Measurements from ENCODE around the gene COL5A2.

COL5A2 gene

DNA sequence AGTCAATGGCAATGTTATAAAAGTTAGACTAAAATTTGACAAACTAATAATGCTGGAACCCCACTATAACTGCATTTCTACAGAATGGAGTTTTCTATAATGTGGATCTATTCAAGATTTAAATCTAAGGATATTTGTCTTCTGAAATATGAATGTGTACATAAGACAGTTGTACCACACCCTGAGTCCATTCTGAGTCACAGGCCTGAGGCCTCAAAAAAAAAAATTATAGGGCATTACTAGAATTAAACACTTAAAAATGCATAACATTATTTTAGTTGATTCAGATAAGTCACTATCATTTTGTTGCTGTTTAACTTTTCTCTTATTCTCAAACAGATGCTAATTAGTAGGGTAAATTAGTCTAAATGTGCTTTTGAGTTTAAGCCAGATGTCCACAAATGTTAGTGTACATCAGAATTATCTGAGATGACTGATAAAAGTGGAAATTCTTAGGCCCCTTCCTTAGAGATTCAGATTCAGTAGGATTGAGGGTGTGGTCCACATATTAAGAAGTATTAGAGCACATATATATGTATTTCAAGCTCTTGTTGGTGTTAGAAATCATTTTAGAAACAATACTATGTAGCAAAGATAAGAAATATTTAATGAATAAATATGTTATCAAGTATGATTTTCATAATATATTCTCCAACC, 42.4 kb upstream of the COL5A2 start:
- Histone ChIP-seq H3K27me3 (ENCODE audit: low read depth, low read length) (no peaks in the 10 kb centered on the region), H3K36me3 (replicated peaks; ENCODE audit: low read depth, low read length) (no peaks in the 10 kb centered on the region), H3K9ac (ENCODE audit: low read length) (no peak overlapping the region), H3K4me2 (ENCODE audit: low read length) (no peak overlapping the region), H4K20me1 (ENCODE audit: insufficient read depth, low read length) (no peaks in the 10 kb centered on the region), H3K4me3 (ENCODE audit: low read length) (no peak overlapping the region), H2AFZ (ENCODE audit: low read depth, low read length) (no peak overlapping the region), H3K4me1 (ENCODE audit: low read length) (0 out of 2 replicates have a peak, but pooled peaks cover 4% of the 10 kb centered on the region), H3K27ac (ENCODE audit: low read length) (no peak overlapping the region), H3K9me3 (ENCODE audit: insufficient read depth, low read length) (no peaks in the 10 kb centered on the region), H3K79me2 (ENCODE audit: low read length) (no peaks in the 10 kb centered on the region)
- TF ChIP-seq, protein P1, sequence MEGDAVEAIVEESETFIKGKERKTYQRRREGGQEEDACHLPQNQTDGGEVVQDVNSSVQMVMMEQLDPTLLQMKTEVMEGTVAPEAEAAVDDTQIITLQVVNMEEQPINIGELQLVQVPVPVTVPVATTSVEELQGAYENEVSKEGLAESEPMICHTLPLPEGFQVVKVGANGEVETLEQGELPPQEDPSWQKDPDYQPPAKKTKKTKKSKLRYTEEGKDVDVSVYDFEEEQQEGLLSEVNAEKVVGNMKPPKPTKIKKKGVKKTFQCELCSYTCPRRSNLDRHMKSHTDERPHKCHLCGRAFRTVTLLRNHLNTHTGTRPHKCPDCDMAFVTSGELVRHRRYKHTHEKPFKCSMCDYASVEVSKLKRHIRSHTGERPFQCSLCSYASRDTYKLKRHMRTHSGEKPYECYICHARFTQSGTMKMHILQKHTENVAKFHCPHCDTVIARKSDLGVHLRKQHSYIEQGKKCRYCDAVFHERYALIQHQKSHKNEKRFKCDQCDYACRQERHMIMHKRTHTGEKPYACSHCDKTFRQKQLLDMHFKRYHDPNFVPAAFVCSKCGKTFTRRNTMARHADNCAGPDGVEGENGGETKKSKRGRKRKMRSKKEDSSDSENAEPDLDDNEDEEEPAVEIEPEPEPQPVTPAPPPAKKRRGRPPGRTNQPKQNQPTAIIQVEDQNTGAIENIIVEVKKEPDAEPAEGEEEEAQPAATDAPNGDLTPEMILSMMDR (IDR thresholded peaks at IDR 0.05; ENCODE audit: low read depth, low read length): no peak
- TF ChIP-seq EZH2phosphoT487 (IDR thresholded peaks at IDR 0.05; ENCODE audit: low read depth): no peak

DNA sequence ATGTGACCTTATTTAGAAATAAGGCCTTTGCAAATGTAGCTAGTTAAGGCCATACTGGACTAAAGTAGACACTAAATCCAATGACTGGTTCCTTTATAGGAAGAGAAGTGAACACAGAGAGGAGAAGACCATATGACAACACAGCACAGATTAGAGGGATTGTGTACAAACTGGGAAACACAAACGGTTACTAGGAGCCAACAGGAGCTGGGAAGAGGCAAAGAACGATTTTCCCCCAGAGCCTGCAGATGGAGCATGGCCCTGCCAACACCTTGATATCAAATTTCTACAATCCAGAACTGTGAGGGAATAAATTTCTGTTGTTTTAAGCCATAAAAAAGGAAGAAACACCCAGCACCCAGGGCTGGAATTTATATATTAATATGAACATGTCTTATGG, 38.7 kb upstream of the COL5A2 start:
- Histone ChIP-seq H4K20me1 (ENCODE audit: insufficient read depth, low read length) (no peaks in the 10 kb centered on the region), H3K4me2 (ENCODE audit: low read length) (no peak overlapping the region), H3K4me3 (ENCODE audit: low read length) (no peak overlapping the region), H3K9me3 (ENCODE audit: insufficient read depth, low read length) (no peaks in the 10 kb centered on the region), H3K4me1 (ENCODE audit: low read length) (0 out of 2 replicates have a peak, but pooled peaks cover 4% of the 10 kb centered on the region), H2AFZ (ENCODE audit: low read depth, low read length) (no peak overlapping the region; the same call in none of the 2 replicates), H3K9ac (ENCODE audit: low read length) (no peak overlapping the region), H3K27ac (ENCODE audit: low read length) (no peak overlapping the region), H3K36me3 (replicated peaks; ENCODE audit: low read depth, low read length) (no peaks in the 10 kb centered on the region), H3K27me3 (ENCODE audit: low read depth, low read length) (no peaks in the 10 kb centered on the region), H3K79me2 (ENCODE audit: low read length) (no peaks in the 10 kb centered on the region)
- no peak for TF ChIP-seq EZH2phosphoT487 (IDR thresholded peaks at IDR 0.05; ENCODE audit: low read depth)
- TF ChIP-seq, protein P1 (IDR thresholded peaks at IDR 0.05; ENCODE audit: low read depth, low read length): no peak

DNA sequence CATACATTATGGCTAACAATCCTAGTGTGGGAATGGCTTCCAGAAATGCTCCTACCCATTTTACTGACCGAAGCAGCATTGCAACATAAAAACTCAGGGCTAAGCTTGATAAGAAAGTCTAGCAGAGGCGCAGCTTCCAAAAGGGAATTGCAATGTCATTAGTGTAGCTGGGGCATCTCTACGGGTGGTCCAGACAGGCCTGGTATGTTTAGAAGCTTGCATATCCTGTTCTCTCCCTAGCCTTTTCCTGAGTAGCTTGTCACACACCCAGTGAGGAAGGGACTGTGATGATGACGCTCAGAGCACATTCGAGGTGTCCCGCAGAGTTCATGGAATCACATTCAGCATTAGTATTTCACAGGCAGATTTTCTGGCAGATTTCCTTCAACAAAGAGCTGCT, 38.0 kb upstream of the COL5A2 start:
- H3K9ac ChIP-seq (ENCODE audit: low read length): no peak overlapping the region
- no peaks in the 10 kb centered on the region for H3K79me2 ChIP-seq (ENCODE audit: low read length)
- TF ChIP-seq, protein P1 (IDR thresholded peaks at IDR 0.05; ENCODE audit: low read depth, low read length): no peak
- TF ChIP-seq EZH2phosphoT487 (IDR thresholded peaks at IDR 0.05; ENCODE audit: low read depth): no peak
- no peak overlapping the region for H3K4me3 ChIP-seq (ENCODE audit: low read length)
- no peak overlapping the region for H3K27ac ChIP-seq (ENCODE audit: low read length)
- no peaks in the 10 kb centered on the region for H3K27me3 ChIP-seq (ENCODE audit: low read depth, low read length)
- no peak overlapping the region for H3K4me2 ChIP-seq (ENCODE audit: low read length)
- H3K36me3 ChIP-seq (replicated peaks; ENCODE audit: low read depth, low read length): no peaks in the 10 kb centered on the region
- 0 out of 2 replicates have a peak, but pooled peaks cover 4% of the 10 kb centered on the region for H3K4me1 ChIP-seq (ENCODE audit: low read length)
- no peaks in the 10 kb centered on the region for H3K9me3 ChIP-seq (ENCODE audit: insufficient read depth, low read length)
- H4K20me1 ChIP-seq (ENCODE audit: insufficient read depth, low read length): no peaks in the 10 kb centered on the region
- H2AFZ ChIP-seq (ENCODE audit: low read depth, low read length): no peak overlapping the region

DNA sequence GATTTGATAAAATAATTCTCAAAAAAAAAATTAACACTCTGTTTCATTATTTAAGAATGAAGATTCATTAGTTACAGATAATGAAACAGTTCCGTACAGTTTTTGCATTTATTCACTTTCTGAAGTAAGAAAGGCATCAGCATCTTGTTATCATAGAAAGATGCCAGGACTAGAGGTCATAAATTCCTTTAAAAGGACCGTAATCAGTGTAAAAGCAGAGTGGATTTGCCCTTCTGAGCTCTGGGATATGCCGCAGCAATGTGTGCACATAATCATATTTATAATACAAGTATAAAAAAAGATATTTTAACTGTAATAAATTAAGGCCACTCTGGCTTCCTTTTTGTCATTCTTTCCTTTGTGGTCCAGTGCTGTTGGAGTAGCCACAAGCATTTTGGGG, 37.5 kb upstream of the COL5A2 start:
- H2AFZ ChIP-seq (ENCODE audit: low read depth, low read length): no peak overlapping the region
- H3K9ac ChIP-seq (ENCODE audit: low read length): no peak overlapping the region

More for the DNA sequence above, 37.5 kb upstream of the COL5A2 start:
- Histone ChIP-seq H3K79me2 (ENCODE audit: low read length) (no peaks in the 10 kb centered on the region), H3K36me3 (replicated peaks; ENCODE audit: low read depth, low read length) (no peaks in the 10 kb centered on the region), H3K4me3 (ENCODE audit: low read length) (no peak overlapping the region), H3K4me2 (ENCODE audit: low read length) (no peak overlapping the region), H3K4me1 (ENCODE audit: low read length) (0 out of 2 replicates have a peak, but pooled peaks cover 4% of the 10 kb centered on the region), H3K27me3 (ENCODE audit: low read depth, low read length) (no peaks in the 10 kb centered on the region), H3K9me3 (ENCODE audit: insufficient read depth, low read length) (no peaks in the 10 kb centered on the region), H3K27ac (ENCODE audit: low read length) (no peak overlapping the region), H4K20me1 (ENCODE audit: insufficient read depth, low read length) (no peaks in the 10 kb centered on the region)
- TF ChIP-seq, protein P1 (IDR thresholded peaks at IDR 0.05; ENCODE audit: low read depth, low read length): no peak
- TF ChIP-seq EZH2phosphoT487 (IDR thresholded peaks at IDR 0.05; ENCODE audit: low read depth): no peak
